CD4-positive, alpha-beta T cell (primary cell): ENCODE data around the gene ANAPC5. TPM values are rescaled to one million over a fixed set of nuclear protein-coding genes. Genes with fewer than 3 reads are reported as not detected.
A peak's percentile ranks its signal among the peaks of the same experiment; 100 is the strongest.

Source experiments
- ATAC-seq: fragments of 200-7000 bp; cut with Tn5 transposase; one replicate; pipeline ENCODE4 v1.10.0; 2022; ENCODE audit warnings: mild to moderate bottlenecking; ENCODE audit not compliant: poor library complexity
- CTCF ChIA-PET: fragments of 350-600 bp; sonication (Branson Sonifier 250); formaldehyde crosslinking; loops from one replicate; lab custom pipeline; 2021; ENCODE audit warnings: antibody characterized with exemption, inconsistent platforms; lab: Charles Lee
- POLR2A ChIA-PET: fragments of 350-600 bp; sonication (Branson Sonifier 250); formaldehyde crosslinking; loops from one replicate; lab custom pipeline; 2021; ENCODE audit warnings: antibody characterized with exemption, inconsistent platforms; lab: Charles Lee
- DNase-seq, 14 experiments: peaks; one replicate each; pipeline ENCODE4 v3.0.0-alpha.2; 2013 to 2020; ENCODE audit warnings: mixed read lengths in 2 of 14
- H3K27ac ChIP-seq, 2 donors: one replicate each; pipeline versions ENCODE4 v1.5.1 to v1.7.0; 2013; ENCODE audit warnings: low read length in 2 of 2, low read depth in 1 of 2, mild to moderate bottlenecking in 1 of 2
- H3K27me3 ChIP-seq, 2 experiments: 1 replicate in 1 of 2; 2 replicates in 1 of 2; pipeline versions ENCODE4 v1.6.1 to v1.7.0; 2013; ENCODE audit warnings: low read length in 2 of 2, control low read depth in 1 of 2, mild to moderate bottlenecking in 1 of 2, moderate library complexity in 1 of 2; ENCODE audit not compliant: insufficient read depth in 2 of 2, control insufficient read depth in 1 of 2
- H3K36me3 ChIP-seq: one replicate; pipeline ENCODE4 v1.6.1; 2013; ENCODE audit warnings: low read length, control low read depth; ENCODE audit not compliant: insufficient read depth
- H3K4me1 ChIP-seq: one replicate; pipeline ENCODE4 v1.6.1; 2013; ENCODE audit warnings: low read length, control low read depth; ENCODE audit not compliant: insufficient read depth
- H3K4me3 ChIP-seq: one replicate; pipeline ENCODE4 v1.5.1; 2013; ENCODE audit warnings: mild to moderate bottlenecking, low read length, moderate library complexity
- H3K9me3 ChIP-seq, 2 experiments: 1 replicate in 1 of 2; 2 replicates in 1 of 2; pipeline versions ENCODE4 v1.6.1 to v1.7.0; 2013; ENCODE audit warnings: low read length in 2 of 2, mild to moderate bottlenecking in 2 of 2, control low read depth in 1 of 2, moderate library complexity in 1 of 2; ENCODE audit not compliant: control insufficient read depth in 1 of 2, insufficient read depth in 1 of 2
- H3K27ac Mint-ChIP-seq: one replicate; pipeline ENCODE4 v1.8.0; 2020; ENCODE audit warnings: mixed read lengths
- H3K27me3 Mint-ChIP-seq: one replicate; pipeline ENCODE4 v1.8.0; 2021; ENCODE audit warnings: mixed read lengths
- H3K36me3 Mint-ChIP-seq: one replicate; pipeline ENCODE4 v1.8.0; 2021; ENCODE audit warnings: low read depth, mixed read lengths
- H3K4me1 Mint-ChIP-seq: one replicate; pipeline ENCODE4 v1.8.0; 2021; ENCODE audit warnings: low read depth, mixed read lengths
- H3K4me3 Mint-ChIP-seq: one replicate; pipeline ENCODE4 v1.8.0; 2020; ENCODE audit warnings: mild to moderate bottlenecking, mixed read lengths
- H3K9me3 Mint-ChIP-seq: one replicate; pipeline ENCODE4 v1.8.0; 2020; ENCODE audit warnings: mixed read lengths
- CTCF ChIP-seq: fragments of 200-600 bp; IDR thresholded peaks from one replicate; pipeline ENCODE4 v1.8.0; 2022; ENCODE audit warnings: antibody characterized with exemption, mild to moderate bottlenecking
- intact Hi-C, 2 experiments: fragments of 100-400 bp; cut with DNase I in 1 of 2; cut with micrococcal nuclease in 1 of 2; formaldehyde crosslinking; loops; one replicate each; pipeline versions ENCODE4 v1.15.1 to v1.9.0; 2023 to 2025; cut with DNase I, micrococcal nuclease
- total RNA-seq, 174 experiments: library from RNA in 2 of 174; stranded (reverse) in 2 of 174; gene quantifications; one replicate each; pipeline ENCODE4 v1.2.3 and lab custom pipeline; 2021 to 2026

ANAPC5 gene
- total RNA-seq, 2 experiments from 2014 or later, result 88.2 to 96.2 TPM

- ATAC-seq (no peak), DNase-seq (peak in 2 of 14 experiments; percentile 44 to 59)
- H3K9me3 Mint-ChIP-seq, result no peaks in the 10 kb centered on the region
- no peak overlapping the region for H3K27ac ChIP-seq
- peaks cover 15% of the 10 kb centered on the region for H3K4me1 Mint-ChIP-seq
- intact Hi-C loops, result no loop called here
- H3K27me3 Mint-ChIP-seq, result no peaks in the 10 kb centered on the region
- no peak overlapping the region for H3K27ac Mint-ChIP-seq
- TF ChIP-seq CTCF, result no peak
- H3K36me3 Mint-ChIP-seq, result no peaks in the 10 kb centered on the region
- no peak overlapping the region for H3K4me3 ChIP-seq
- no peak overlapping the region for H3K4me3 Mint-ChIP-seq
- peaks cover 5% of the 10 kb centered on the region for H3K36me3 ChIP-seq
- H3K4me1 ChIP-seq, result peaks cover 8% of the 10 kb centered on the region
- CTCF ChIA-PET, result no interaction called here
- POLR2A ChIA-PET, result interaction anchor here (1.2 kb wide), 1 partner anchor 18 kb away, joined by 3 read pairs; no protein-coding TSS in a partner anchor
- H3K27me3 ChIP-seq, result no peaks in the 10 kb centered on the region
- no peaks in the 10 kb centered on the region for H3K9me3 ChIP-seq
These were observed 64.8 kb downstream of the ANAPC5 start for GRCh38 chr12:121287267-121287954.

- no peaks in the 10 kb centered on the region for H3K9me3 ChIP-seq
- H3K4me1 ChIP-seq, result peaks cover 8% of the 10 kb centered on the region
- H3K27ac Mint-ChIP-seq, result no peak overlapping the region
- CTCF ChIA-PET, result no interaction called here
- peaks cover 3% of the 10 kb centered on the region for H3K36me3 ChIP-seq
- POLR2A ChIA-PET, result no interaction called here
- no peaks in the 10 kb centered on the region for H3K36me3 Mint-ChIP-seq
- ATAC-seq (no peak), DNase-seq (no peak)
- H3K9me3 Mint-ChIP-seq, result no peaks in the 10 kb centered on the region
- H3K27me3 ChIP-seq, result no peaks in the 10 kb centered on the region
- no peak overlapping the region for H3K4me3 Mint-ChIP-seq
- TF ChIP-seq CTCF, result no peak
- intact Hi-C loops, result no loop called here
- peaks cover 8% of the 10 kb centered on the region for H3K4me1 Mint-ChIP-seq
- no peaks in the 10 kb centered on the region for H3K27me3 Mint-ChIP-seq
- H3K4me3 ChIP-seq, result no peak overlapping the region
- H3K27ac ChIP-seq, result no peak overlapping the region
These were observed 66.4 kb downstream of the ANAPC5 start for GRCh38 chr12:121285856-121286255.

- H3K27ac Mint-ChIP-seq, result no peak overlapping the region
- H3K36me3 Mint-ChIP-seq, result no peaks in the 10 kb centered on the region
- Histone ChIP-seq H3K27ac (no peak overlapping the region), H3K27me3 (no peaks in the 10 kb centered on the region), H3K4me1 (peaks cover 8% of the 10 kb centered on the region), H3K36me3 (peaks cover 3% of the 10 kb centered on the region), H3K4me3 (no peak overlapping the region), H3K9me3 (no peaks in the 10 kb centered on the region)
- no peak for DNase-seq
- CTCF ChIA-PET, result no interaction called here
- H3K27me3 Mint-ChIP-seq, result no peaks in the 10 kb centered on the region
- POLR2A ChIA-PET, result no interaction called here
- H3K9me3 Mint-ChIP-seq, result no peaks in the 10 kb centered on the region
- ATAC-seq, result no peak
- intact Hi-C loops, result no loop called here
- no peak for TF ChIP-seq CTCF
- H3K4me3 Mint-ChIP-seq, result no peak overlapping the region
- H3K4me1 Mint-ChIP-seq, result peaks cover 8% of the 10 kb centered on the region
These were observed 67.4 kb downstream of the ANAPC5 start for GRCh38 chr12:121284551-121285390.
